ENCODE data around the gene PIK3R1. TPM values are rescaled to one million over a fixed set of nuclear protein-coding genes. Genes with fewer than 3 reads are reported as not detected.

PIK3R1 gene
- total and polyA plus RNA-seq, 2 of the 4 experiments (the other 2 are of a cell fraction): 2.4 to 9.3 TPM

- no peak for ATAC-seq (ENCODE audit: low read depth)
Observed at GRCh38 chr5:68336200-68336599, 120.6 kb downstream of the PIK3R1 start.

More at GRCh38 chr5:68336200-68336599, 120.6 kb downstream of the PIK3R1 start:
- Histone ChIP-seq H4K5ac (ENCODE audit: low read depth, low read length) (no peak overlapping the region), H3K4me1 (ENCODE audit: control insufficient read depth, insufficient read depth, low read length) (peaks cover 4% of the 10 kb centered on the region), H2BK15ac (ENCODE audit: low read depth, low read length) (no peak overlapping the region), H4K8ac (ENCODE audit: low read depth in 2 of 2, low read length in 2 of 2) (no peak overlapping the region), H2BK5ac (ENCODE audit: low read depth, low read length, poor library complexity, severe bottlenecking) (no peak overlapping the region), H4K20me1 (ENCODE audit: insufficient read depth, low read length) (no peaks in the 10 kb centered on the region), H4K91ac (ENCODE audit: insufficient read depth, low read depth, low read length) (no peak overlapping the region), H3K9me3 (ENCODE audit: control insufficient read depth, insufficient read depth, low read length) (no peaks in the 10 kb centered on the region), H3K18ac (ENCODE audit: low read depth, low read length) (no peak overlapping the region), H3K36me3 (ENCODE audit: control insufficient read depth, insufficient read depth, low read length) (no peaks in the 10 kb centered on the region), H3K4me3 (ENCODE audit: insufficient read depth, low read depth, low read length) (no peak overlapping the region), H2AK9ac (replicated peaks; ENCODE audit: low read depth, low read length, poor library complexity) (no peak overlapping the region), H3K27me3 (ENCODE audit: control insufficient read depth, insufficient read depth, low read length) (no peaks in the 10 kb centered on the region; the same call in 1 of the 2 replicates), H3K23ac (ENCODE audit: low read depth, low read length) (no peak overlapping the region), H2BK120ac (ENCODE audit: low read depth, low read length) (no peak overlapping the region), H3K4ac (ENCODE audit: low read depth, low read length) (no peak overlapping the region), H3K79me1 (ENCODE audit: low read depth in 1 of 2, low read length in 2 of 2) (no peaks in the 10 kb centered on the region), H3K9me1 (ENCODE audit: insufficient read depth, low read length) (peaks cover 4% of the 10 kb centered on the region), H2AFZ (replicated peaks; ENCODE audit: low read length, poor library complexity) (no peak overlapping the region), H2AK5ac (ENCODE audit: low read depth, low read length) (no peak overlapping the region), H3K56ac (ENCODE audit: extremely low read depth, insufficient read depth, low read length) (no peak overlapping the region), H3K27ac (ENCODE audit: insufficient read depth, low read length) (no peak overlapping the region), H3K14ac (replicated peaks; ENCODE audit: low read depth, low read length) (no peak overlapping the region), H3K9ac (ENCODE audit: low read depth, low read length) (no peak overlapping the region), H3K4me2 (ENCODE audit: low read depth, low read length) (no peak overlapping the region), H2BK20ac (ENCODE audit: low read depth, low read length) (no peak overlapping the region)
- POLR2A ChIA-PET (ENCODE audit: unreplicated experiment): no interaction called here
- BruUV-seq (replicated peaks): no TSS peak
- CTCF ChIA-PET: no interaction called here
- dilution Hi-C loops (cut with HindIII; ENCODE audit: low sequenced_read_pairs, unreplicated experiment): no loop called here
- TF ChIP-seq RAD21 (IDR thresholded peaks at IDR 0.05; ENCODE audit: low read length) (no peak), POLR2A (IDR thresholded peaks at IDR 0.05; ENCODE audit: low read depth, low read length) (no peak), MAFK (IDR thresholded peaks at IDR 0.05; ENCODE audit: low read depth, low read length) (no peak)
- intact Hi-C loops (cut with micrococcal nuclease): loop anchor here (5.0 kb wide), 1 partner anchor 41 kb away; no protein-coding TSS in a partner anchor
- in situ Hi-C loops (cut with MboI; ENCODE audit: low sequenced_read_pairs): no loop called here
- no peak for DNase-seq
